ENCODE data around the gene PTPN14. TPM values are rescaled to one million over a fixed set of nuclear protein-coding genes. Genes with fewer than 3 reads are reported as not detected.

PTPN14 gene
- total RNA-seq, 1 experiment from 2014 or later, result 209 TPM

DNA sequence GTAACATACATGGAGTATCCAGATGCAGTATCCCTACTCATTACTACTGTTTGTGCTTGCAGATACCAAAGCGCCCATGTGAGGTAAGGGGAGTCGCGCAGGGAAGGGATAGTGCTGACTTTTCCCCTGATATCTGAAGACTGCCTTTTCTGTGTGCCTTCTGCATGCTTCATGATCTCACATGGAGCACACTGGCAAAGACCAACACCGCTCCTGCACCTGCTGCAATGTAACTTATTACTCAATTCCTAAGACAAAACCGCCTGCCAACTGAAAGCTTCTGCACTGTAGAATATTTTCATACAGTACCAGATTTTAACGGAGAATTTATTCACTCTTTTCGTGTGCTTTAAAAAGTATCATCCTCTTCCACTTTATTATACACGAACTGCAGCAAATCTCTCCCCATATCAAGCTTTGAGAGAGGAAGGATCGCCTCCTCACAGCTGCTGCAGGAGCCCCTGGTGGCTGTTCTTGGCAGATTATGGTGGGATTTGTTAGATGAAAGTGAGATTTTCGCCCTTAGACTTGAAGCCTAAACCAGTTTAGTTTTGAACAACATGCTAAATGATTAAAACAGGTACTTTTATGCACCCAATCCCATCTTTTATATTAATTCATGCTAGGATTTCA is 99.1 kb downstream of the PTPN14 start:
- no peak overlapping the region for H3K4me3 ChIP-seq (ENCODE audit: low read depth in 2 of 2, low read length in 2 of 2)
- ATAC-seq (no peak), DNase-seq (ENCODE audit: low read depth, low spot score) (no peak)
- H3K36me3 ChIP-seq (ENCODE audit: control insufficient read depth, insufficient read depth, low read length), result 0 out of 2 replicates have a peak, but pooled peaks cover 3% of the 10 kb centered on the region
- peaks cover 72% of the 10 kb centered on the region for H3K4me1 ChIP-seq (ENCODE audit: control insufficient read depth, insufficient read depth, low read length)
- H3K27me3 ChIP-seq (ENCODE audit: control insufficient read depth, insufficient read depth, low read length), result no peaks in the 10 kb centered on the region
- BruUV-seq (replicated peaks), result no TSS peak
- ChIA-PET CTCF (no interaction called here), POLR2A (no interaction called here)
- in situ Hi-C loops (cut with HindIII; ENCODE audit: low pct_unique_long_range_greater_than_20kb, low sequenced_read_pairs) (no loop called here), intact Hi-C loops (cut with micrococcal nuclease; ENCODE audit: unreplicated experiment) (no loop called here)
- peak overlapping the region; percentile 83 for H3K27ac ChIP-seq (ENCODE audit: low read length)
- TF ChIP-seq POLR2AphosphoS5 (IDR thresholded peaks at IDR 0.05; ENCODE audit: low read depth, low read length) (no peak), TCF7L2 (IDR thresholded peaks at IDR 0.05; ENCODE audit: low read depth, low read length) (no peak), SIN3A (IDR thresholded peaks at IDR 0.05; ENCODE audit: borderline replicate concordance, insufficient read depth, low read depth, low read length) (no peak)
- TF ChIP-seq, protein P1, sequence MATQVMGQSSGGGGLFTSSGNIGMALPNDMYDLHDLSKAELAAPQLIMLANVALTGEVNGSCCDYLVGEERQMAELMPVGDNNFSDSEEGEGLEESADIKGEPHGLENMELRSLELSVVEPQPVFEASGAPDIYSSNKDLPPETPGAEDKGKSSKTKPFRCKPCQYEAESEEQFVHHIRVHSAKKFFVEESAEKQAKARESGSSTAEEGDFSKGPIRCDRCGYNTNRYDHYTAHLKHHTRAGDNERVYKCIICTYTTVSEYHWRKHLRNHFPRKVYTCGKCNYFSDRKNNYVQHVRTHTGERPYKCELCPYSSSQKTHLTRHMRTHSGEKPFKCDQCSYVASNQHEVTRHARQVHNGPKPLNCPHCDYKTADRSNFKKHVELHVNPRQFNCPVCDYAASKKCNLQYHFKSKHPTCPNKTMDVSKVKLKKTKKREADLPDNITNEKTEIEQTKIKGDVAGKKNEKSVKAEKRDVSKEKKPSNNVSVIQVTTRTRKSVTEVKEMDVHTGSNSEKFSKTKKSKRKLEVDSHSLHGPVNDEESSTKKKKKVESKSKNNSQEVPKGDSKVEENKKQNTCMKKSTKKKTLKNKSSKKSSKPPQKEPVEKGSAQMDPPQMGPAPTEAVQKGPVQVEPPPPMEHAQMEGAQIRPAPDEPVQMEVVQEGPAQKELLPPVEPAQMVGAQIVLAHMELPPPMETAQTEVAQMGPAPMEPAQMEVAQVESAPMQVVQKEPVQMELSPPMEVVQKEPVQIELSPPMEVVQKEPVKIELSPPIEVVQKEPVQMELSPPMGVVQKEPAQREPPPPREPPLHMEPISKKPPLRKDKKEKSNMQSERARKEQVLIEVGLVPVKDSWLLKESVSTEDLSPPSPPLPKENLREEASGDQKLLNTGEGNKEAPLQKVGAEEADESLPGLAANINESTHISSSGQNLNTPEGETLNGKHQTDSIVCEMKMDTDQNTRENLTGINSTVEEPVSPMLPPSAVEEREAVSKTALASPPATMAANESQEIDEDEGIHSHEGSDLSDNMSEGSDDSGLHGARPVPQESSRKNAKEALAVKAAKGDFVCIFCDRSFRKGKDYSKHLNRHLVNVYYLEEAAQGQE (IDR thresholded peaks at IDR 0.05; ENCODE audit: insufficient read depth in 1 of 2, low read depth in 2 of 2, low read length in 1 of 2), result no peak
- TF ChIP-seq, protein P2, sequence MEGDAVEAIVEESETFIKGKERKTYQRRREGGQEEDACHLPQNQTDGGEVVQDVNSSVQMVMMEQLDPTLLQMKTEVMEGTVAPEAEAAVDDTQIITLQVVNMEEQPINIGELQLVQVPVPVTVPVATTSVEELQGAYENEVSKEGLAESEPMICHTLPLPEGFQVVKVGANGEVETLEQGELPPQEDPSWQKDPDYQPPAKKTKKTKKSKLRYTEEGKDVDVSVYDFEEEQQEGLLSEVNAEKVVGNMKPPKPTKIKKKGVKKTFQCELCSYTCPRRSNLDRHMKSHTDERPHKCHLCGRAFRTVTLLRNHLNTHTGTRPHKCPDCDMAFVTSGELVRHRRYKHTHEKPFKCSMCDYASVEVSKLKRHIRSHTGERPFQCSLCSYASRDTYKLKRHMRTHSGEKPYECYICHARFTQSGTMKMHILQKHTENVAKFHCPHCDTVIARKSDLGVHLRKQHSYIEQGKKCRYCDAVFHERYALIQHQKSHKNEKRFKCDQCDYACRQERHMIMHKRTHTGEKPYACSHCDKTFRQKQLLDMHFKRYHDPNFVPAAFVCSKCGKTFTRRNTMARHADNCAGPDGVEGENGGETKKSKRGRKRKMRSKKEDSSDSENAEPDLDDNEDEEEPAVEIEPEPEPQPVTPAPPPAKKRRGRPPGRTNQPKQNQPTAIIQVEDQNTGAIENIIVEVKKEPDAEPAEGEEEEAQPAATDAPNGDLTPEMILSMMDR (IDR thresholded peaks at IDR 0.05), result peak; percentile 61
- H3K9me3 ChIP-seq (ENCODE audit: control insufficient read depth, insufficient read depth, low read depth, low read length), result no peaks in the 10 kb centered on the region

DNA sequence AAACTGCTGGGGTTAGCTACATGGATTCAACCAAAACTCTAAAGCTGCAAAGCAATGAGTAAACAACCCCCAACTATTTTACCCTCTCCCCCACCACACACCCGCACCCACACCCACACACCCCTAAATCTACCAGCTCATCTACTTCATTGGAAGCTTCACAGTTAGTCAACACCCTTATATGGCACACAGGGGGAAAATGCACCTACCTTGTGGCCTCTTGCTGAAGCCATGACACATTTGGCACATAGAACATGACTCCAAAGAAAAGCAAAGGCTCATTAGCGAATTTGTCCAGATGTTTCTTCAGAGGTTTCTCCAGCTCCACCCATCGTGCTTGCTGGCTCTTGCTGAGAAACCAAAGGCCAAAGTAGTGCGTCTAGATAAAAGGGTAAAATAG is 99.8 kb downstream of the PTPN14 start:
- intact Hi-C loops (cut with micrococcal nuclease; ENCODE audit: unreplicated experiment), result no loop called here
- ATAC-seq, result no peak

More for the DNA sequence above, 99.8 kb downstream of the PTPN14 start:
- POLR2A ChIA-PET, result interaction anchor here (0.5 to 0.6 kb wide), 2 partner anchors 45 to 57 kb away, joined by 3 to 4 read pairs; no protein-coding TSS in a partner anchor
- no peaks in the 10 kb centered on the region for H3K9me3 ChIP-seq (ENCODE audit: control insufficient read depth, insufficient read depth, low read depth, low read length)
- in situ Hi-C loops (cut with HindIII; ENCODE audit: low pct_unique_long_range_greater_than_20kb, low sequenced_read_pairs), result no loop called here
- no peak overlapping the region for H3K4me3 ChIP-seq (ENCODE audit: low read depth in 2 of 2, low read length in 2 of 2)
- H3K36me3 ChIP-seq (ENCODE audit: control insufficient read depth, insufficient read depth, low read length), result 0 out of 2 replicates have a peak, but pooled peaks cover 3% of the 10 kb centered on the region
- peak overlapping the region; percentile 83 for H3K27ac ChIP-seq (ENCODE audit: low read length)
- TF ChIP-seq, protein P2 (IDR thresholded peaks at IDR 0.05), result no peak
- TF ChIP-seq SIN3A (IDR thresholded peaks at IDR 0.05; ENCODE audit: borderline replicate concordance, insufficient read depth, low read depth, low read length) (no peak), POLR2AphosphoS5 (IDR thresholded peaks at IDR 0.05; ENCODE audit: low read depth, low read length) (no peak), TCF7L2 (IDR thresholded peaks at IDR 0.05; ENCODE audit: low read depth, low read length) (no peak)
- TF ChIP-seq, protein P1 (IDR thresholded peaks at IDR 0.05; ENCODE audit: insufficient read depth in 1 of 2, low read depth in 2 of 2, low read length in 1 of 2), result no peak
- CTCF ChIA-PET, result no interaction called here
- DNase-seq (ENCODE audit: low read depth, low spot score), result no peak
- peaks cover 72% of the 10 kb centered on the region for H3K4me1 ChIP-seq (ENCODE audit: control insufficient read depth, insufficient read depth, low read length)
- no TSS peak for BruUV-seq (replicated peaks)
- no peaks in the 10 kb centered on the region for H3K27me3 ChIP-seq (ENCODE audit: control insufficient read depth, insufficient read depth, low read length)

All from Panc1 (cell line).